ENCODE results near the gene KRTAP19-2. TPM values are rescaled to one million over a fixed set of nuclear protein-coding genes. Genes with fewer than 3 reads are reported as not detected.

KRTAP19-2 gene
- total and polyA plus RNA-seq, 2 donors (not counting 3 experiments of a cell fraction or from before 2014, with no cell fraction given), result not detected

DNA sequence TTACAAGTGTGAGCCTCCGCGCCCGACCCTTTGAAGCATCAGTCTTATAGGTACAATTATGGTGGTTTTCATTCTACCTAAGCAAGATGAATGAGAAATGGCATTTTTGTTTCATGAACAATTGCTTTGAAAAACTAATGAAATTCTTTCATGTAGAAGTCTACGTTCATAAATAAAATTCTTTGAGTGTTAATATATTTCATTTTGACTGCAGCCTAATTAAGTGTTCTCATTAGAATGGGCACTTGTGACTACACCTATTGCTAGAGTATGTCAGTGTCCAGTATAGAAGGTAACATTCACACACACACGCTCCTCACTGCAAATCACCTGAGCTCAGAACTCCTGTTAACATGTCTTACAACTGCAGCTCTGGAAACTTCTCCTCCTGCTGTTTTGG lies 47.3 kb downstream of the KRTAP19-2 start, which contains the start of gene KRTAP15-1:
Gene KRTAP15-1 (plus strand): TSS at position 301 of the 400 bp plus-strand sequence. CDS start 53 bp downstream, at position 354.
- no peaks in the 10 kb centered on the region for H3K4me1 ChIP-seq (ENCODE audit: control insufficient read depth, extremely low read depth, insufficient read depth, low read length)
- POLR2A ChIA-PET, result no interaction called here
- TF ChIP-seq JUN (IDR thresholded peaks at IDR 0.05; ENCODE audit: borderline replicate concordance, insufficient read depth, insufficient read length, low read depth), result no peak
- TF ChIP-seq, protein P1, sequence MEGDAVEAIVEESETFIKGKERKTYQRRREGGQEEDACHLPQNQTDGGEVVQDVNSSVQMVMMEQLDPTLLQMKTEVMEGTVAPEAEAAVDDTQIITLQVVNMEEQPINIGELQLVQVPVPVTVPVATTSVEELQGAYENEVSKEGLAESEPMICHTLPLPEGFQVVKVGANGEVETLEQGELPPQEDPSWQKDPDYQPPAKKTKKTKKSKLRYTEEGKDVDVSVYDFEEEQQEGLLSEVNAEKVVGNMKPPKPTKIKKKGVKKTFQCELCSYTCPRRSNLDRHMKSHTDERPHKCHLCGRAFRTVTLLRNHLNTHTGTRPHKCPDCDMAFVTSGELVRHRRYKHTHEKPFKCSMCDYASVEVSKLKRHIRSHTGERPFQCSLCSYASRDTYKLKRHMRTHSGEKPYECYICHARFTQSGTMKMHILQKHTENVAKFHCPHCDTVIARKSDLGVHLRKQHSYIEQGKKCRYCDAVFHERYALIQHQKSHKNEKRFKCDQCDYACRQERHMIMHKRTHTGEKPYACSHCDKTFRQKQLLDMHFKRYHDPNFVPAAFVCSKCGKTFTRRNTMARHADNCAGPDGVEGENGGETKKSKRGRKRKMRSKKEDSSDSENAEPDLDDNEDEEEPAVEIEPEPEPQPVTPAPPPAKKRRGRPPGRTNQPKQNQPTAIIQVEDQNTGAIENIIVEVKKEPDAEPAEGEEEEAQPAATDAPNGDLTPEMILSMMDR (IDR thresholded peaks at IDR 0.05; ENCODE audit: extremely low read depth in 1 of 2, insufficient read depth in 1 of 2, low read depth in 1 of 2, low read length in 2 of 2), result no peak
- TF ChIP-seq POLR2AphosphoS5 (IDR thresholded peaks at IDR 0.05; ENCODE audit: insufficient read depth, low read depth, low read length), result no peak
- TF ChIP-seq MYC (IDR thresholded peaks at IDR 0.05; ENCODE audit: low read depth, low read length), result no peak
- TF ChIP-seq FOS (IDR thresholded peaks at IDR 0.05; ENCODE audit: borderline replicate concordance, insufficient read depth, low read length), result no peak
- no peak for TF ChIP-seq GATA2 (IDR thresholded peaks at IDR 0.05; ENCODE audit: insufficient read depth, insufficient read length, low read depth, low read length)
- no peak for TF ChIP-seq EZH2 (IDR thresholded peaks at IDR 0.05; ENCODE audit: borderline replicate concordance, low read depth, low read length, severe bottlenecking)
- TF ChIP-seq, protein P2, sequence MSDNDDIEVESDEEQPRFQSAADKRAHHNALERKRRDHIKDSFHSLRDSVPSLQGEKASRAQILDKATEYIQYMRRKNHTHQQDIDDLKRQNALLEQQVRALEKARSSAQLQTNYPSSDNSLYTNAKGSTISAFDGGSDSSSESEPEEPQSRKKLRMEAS (IDR thresholded peaks at IDR 0.05; ENCODE audit: insufficient read depth, insufficient read length), result no peak
- TF ChIP-seq POLR2A (IDR thresholded peaks at IDR 0.05; ENCODE audit: low read depth, low read length), result no peak
- no peak within 1 kb of the TSS for H3K9ac ChIP-seq (replicated peaks; ENCODE audit: extremely low read depth, insufficient read depth, low read length)
- intact Hi-C loops (cut with micrococcal nuclease), result no loop called here
- H3K79me2 ChIP-seq (ENCODE audit: control insufficient read depth, insufficient read depth, low read length), result no peaks in the 10 kb centered on the region
- no peak for FAIRE-seq
- H3K4me2 ChIP-seq (ENCODE audit: insufficient read depth, low read length), result no peak within 1 kb of the TSS
- H3K4me3 ChIP-seq (replicated peaks in 1 of 3; ENCODE audit: insufficient read depth in 1 of 3, low read depth in 1 of 3, low read length in 3 of 3), result no peak within 1 kb of the TSS
- no peak for DNase-seq (ENCODE audit: low read depth, low spot score)
- H3K9me1 ChIP-seq (replicated peaks; ENCODE audit: control insufficient read depth, extremely low read depth, insufficient read depth, low read length), result no peaks in the 10 kb centered on the region
- no peaks in the 10 kb centered on the region for H3K36me3 ChIP-seq (ENCODE audit: control insufficient read depth in 2 of 2, extremely low read depth in 1 of 2, insufficient read depth in 2 of 2, low read length in 2 of 2)
- no TSS peak for BruUV-seq (replicated peaks)
- H3K9me3 ChIP-seq (replicated peaks; ENCODE audit: control insufficient read depth, insufficient read depth, low read length), result peaks cover 1% of the 10 kb centered on the region
- no peak within 1 kb of the TSS for H2AFZ ChIP-seq (ENCODE audit: low read depth, low read length)
- no peaks in the 10 kb centered on the region for H4K20me1 ChIP-seq (replicated peaks; ENCODE audit: control insufficient read depth, extremely low read depth, insufficient read depth, low read length)
- no peak within 1 kb of the TSS for H3K27ac ChIP-seq (ENCODE audit: insufficient read depth, low read depth, low read length)
- CTCF ChIA-PET, result no interaction called here
- dilution Hi-C loops (cut with MboI; ENCODE audit: extremely low pct_ligation_motif_present, low sequenced_read_pairs), result no loop called here
- H3K27me3 ChIP-seq (ENCODE audit: control insufficient read depth in 2 of 2, insufficient read depth in 2 of 2, low read length in 2 of 2), result no peaks in the 10 kb centered on the region

Small RNA genes within 50 kb of the gene (small RNA-seq; reads per million reads assigned to genes)
- gene AP000567.1 (ENCODE audit: insufficient read depth, insufficient read length, low read depth, low replicate concordance), result not detected
- not detected for gene KRTAP19-10P (ENCODE audit: insufficient read depth, insufficient read length, low read depth, low replicate concordance)
- not detected for gene KRTAP19-11P (ENCODE audit: insufficient read depth, insufficient read length, low read depth, low replicate concordance)
- not detected for gene KRTAP19-9P (ENCODE audit: insufficient read depth, insufficient read length, low read depth, low replicate concordance)

Other genes with a start within 250 kb of the KRTAP19-2 start
- not detected in 2 replicates for gene KRTAP24-1, start 204.5 kb downstream of the KRTAP19-2 start, total RNA-seq
- gene KRTAP24-1, start 204.5 kb downstream of the KRTAP19-2 start, polyA plus RNA-seq, result not detected in 2 replicates
- not detected in 2 replicates for gene KRTAP25-1, start 197.9 kb downstream of the KRTAP19-2 start, total RNA-seq
- gene KRTAP25-1, start 197.9 kb downstream of the KRTAP19-2 start, polyA plus RNA-seq, result not detected in 2 replicates
- not detected in 2 replicates for gene KRTAP26-1, start 167.1 kb downstream of the KRTAP19-2 start, total RNA-seq
- not detected in 2 replicates for gene KRTAP26-1, start 167.1 kb downstream of the KRTAP19-2 start, polyA plus RNA-seq
- gene KRTAP27-1, start 149.7 kb downstream of the KRTAP19-2 start, total RNA-seq, result not detected in 2 replicates
- gene KRTAP27-1, start 149.7 kb downstream of the KRTAP19-2 start, polyA plus RNA-seq, result not detected in 2 replicates
- not detected in 2 replicates for gene KRTAP23-1, start 138.8 kb downstream of the KRTAP19-2 start, total RNA-seq
- not detected in 2 replicates for gene KRTAP23-1, start 138.8 kb downstream of the KRTAP19-2 start, polyA plus RNA-seq
- not detected in 2 replicates for gene KRTAP13-2, start 115.2 kb downstream of the KRTAP19-2 start, total RNA-seq
- gene KRTAP13-2, start 115.2 kb downstream of the KRTAP19-2 start, polyA plus RNA-seq, result not detected in 2 replicates
- gene KRTAP13-1, start 91.4 kb downstream of the KRTAP19-2 start, total RNA-seq, result not detected in 2 replicates
- gene KRTAP13-1, start 91.4 kb downstream of the KRTAP19-2 start, polyA plus RNA-seq, result not detected in 2 replicates
- not detected in 2 replicates for gene KRTAP13-3, start 61.5 kb downstream of the KRTAP19-2 start, total RNA-seq
- gene KRTAP13-3, start 61.5 kb downstream of the KRTAP19-2 start, polyA plus RNA-seq, result not detected in 2 replicates
- gene KRTAP13-4, start 57.2 kb downstream of the KRTAP19-2 start, total RNA-seq, result not detected in 2 replicates
- gene KRTAP13-4, start 57.2 kb downstream of the KRTAP19-2 start, polyA plus RNA-seq, result not detected in 2 replicates
- not detected in 2 replicates for gene KRTAP15-1, start 47.2 kb downstream of the KRTAP19-2 start, total RNA-seq
- not detected in 2 replicates for gene KRTAP15-1, start 47.2 kb downstream of the KRTAP19-2 start, polyA plus RNA-seq
- gene KRTAP19-1, start 7.1 kb downstream of the KRTAP19-2 start, total RNA-seq, result not detected in 2 replicates
- not detected in 2 replicates for gene KRTAP19-1, start 7.1 kb downstream of the KRTAP19-2 start, polyA plus RNA-seq
- not detected in 2 replicates for gene KRTAP19-3, start 4.6 kb upstream of the KRTAP19-2 start, total RNA-seq
- gene KRTAP19-3, start 4.6 kb upstream of the KRTAP19-2 start, polyA plus RNA-seq, result not detected in 2 replicates
- gene KRTAP19-4, start 9.7 kb upstream of the KRTAP19-2 start, total RNA-seq, result not detected in 2 replicates
- gene KRTAP19-4, start 9.7 kb upstream of the KRTAP19-2 start, polyA plus RNA-seq, result not detected in 2 replicates
- gene KRTAP19-5, start 14.7 kb upstream of the KRTAP19-2 start, total RNA-seq, result not detected in 2 replicates
- gene KRTAP19-5, start 14.7 kb upstream of the KRTAP19-2 start, polyA plus RNA-seq, result not detected in 2 replicates
- not detected in 2 replicates for gene KRTAP19-6, start 54.4 kb upstream of the KRTAP19-2 start, total RNA-seq
- not detected in 2 replicates for gene KRTAP19-6, start 54.4 kb upstream of the KRTAP19-2 start, polyA plus RNA-seq
- gene KRTAP19-7, start 73.9 kb upstream of the KRTAP19-2 start, total RNA-seq, result not detected in 2 replicates
- not detected in 2 replicates for gene KRTAP19-7, start 73.9 kb upstream of the KRTAP19-2 start, polyA plus RNA-seq
- not detected in 2 replicates for gene KRTAP22-2, start 103.0 kb upstream of the KRTAP19-2 start, total RNA-seq
- gene KRTAP22-2, start 103.0 kb upstream of the KRTAP19-2 start, polyA plus RNA-seq, result not detected in 2 replicates
- gene KRTAP6-3, start 105.0 kb upstream of the KRTAP19-2 start, total RNA-seq, result not detected in 2 replicates
- gene KRTAP6-3, start 105.0 kb upstream of the KRTAP19-2 start, polyA plus RNA-seq, result not detected in 2 replicates
- not detected in 2 replicates for gene KRTAP6-2, start 111.5 kb upstream of the KRTAP19-2 start, total RNA-seq
- not detected in 2 replicates for gene KRTAP6-2, start 111.5 kb upstream of the KRTAP19-2 start, polyA plus RNA-seq
- not detected in 2 replicates for gene KRTAP22-1, start 113.7 kb upstream of the KRTAP19-2 start, total RNA-seq
- not detected in 2 replicates for gene KRTAP22-1, start 113.7 kb upstream of the KRTAP19-2 start, polyA plus RNA-seq
- gene KRTAP6-1, start 126.5 kb upstream of the KRTAP19-2 start, total RNA-seq, result not detected in 2 replicates
- gene KRTAP6-1, start 126.5 kb upstream of the KRTAP19-2 start, polyA plus RNA-seq, result not detected in 2 replicates
- not detected in 2 replicates for gene KRTAP20-1, start 129.0 kb upstream of the KRTAP19-2 start, total RNA-seq
- not detected in 2 replicates for gene KRTAP20-1, start 129.0 kb upstream of the KRTAP19-2 start, polyA plus RNA-seq
- gene KRTAP20-4, start 133.2 kb upstream of the KRTAP19-2 start, total RNA-seq, result not detected in 2 replicates
- gene KRTAP20-4, start 133.2 kb upstream of the KRTAP19-2 start, polyA plus RNA-seq, result not detected in 2 replicates
- gene KRTAP20-2, start 147.8 kb upstream of the KRTAP19-2 start, total RNA-seq, result not detected in 2 replicates
- gene KRTAP20-2, start 147.8 kb upstream of the KRTAP19-2 start, polyA plus RNA-seq, result not detected in 2 replicates
- gene KRTAP20-3, start 155.4 kb upstream of the KRTAP19-2 start, total RNA-seq, result not detected in 2 replicates
- gene KRTAP20-3, start 155.4 kb upstream of the KRTAP19-2 start, polyA plus RNA-seq, result not detected in 2 replicates
- not detected in 2 replicates for gene KRTAP21-3, start 231.3 kb upstream of the KRTAP19-2 start, total RNA-seq
- not detected in 2 replicates for gene KRTAP21-3, start 231.3 kb upstream of the KRTAP19-2 start, polyA plus RNA-seq